H1 (cell line): ENCODE data around the gene CFAP141.

ENCODE experiments used
- CBX8 ChIP-seq: fragments of 300-800, 300-1000 bp; sonication (generic); IDR thresholded peaks from 2 replicates; pipeline ENCODE4 v1.7.1; 2016; ENCODE audit warnings: low read depth, low read length, borderline replicate concordance
- CREB1 ChIP-seq: IDR thresholded peaks from 2 replicates; pipeline ENCODE4 v1.6.1; 2012; ENCODE audit warnings: inconsistent platforms
- EP300 ChIP-seq, 2 experiments: IDR thresholded peaks; 1 replicate in 1 of 2; 2 replicates in 1 of 2; pipeline ENCODE4 v1.6.1; 2011 to 2012; ENCODE audit warnings: low read depth in 2 of 2, low read length in 2 of 2, mild to moderate bottlenecking in 2 of 2, borderline replicate concordance in 1 of 2, inconsistent platforms in 1 of 2, moderate library complexity in 1 of 2
- HDAC2 ChIP-seq, 2 experiments: fragments of 300-600 bp in 1 of 2; sonication (generic) in 1 of 2; IDR thresholded peaks; 2 replicates each; pipeline ENCODE4 v1.6.1; 2011 to 2012; ENCODE audit warnings: low read depth in 2 of 2, low read length in 2 of 2, mild to moderate bottlenecking in 2 of 2, moderate library complexity in 2 of 2, borderline replicate concordance in 1 of 2, inconsistent platforms in 1 of 2
- KDM1A ChIP-seq: fragments of 200-600, 300-600 bp; sonication (generic); IDR thresholded peaks from 2 replicates; pipeline ENCODE4 v1.7.1; 2016; ENCODE audit warnings: mild to moderate bottlenecking, low read length, borderline replicate concordance
- POLR2A ChIP-seq, 2 experiments: IDR thresholded peaks; 1 replicate in 1 of 2; 2 replicates in 1 of 2; pipeline ENCODE4 v1.6.1; 2011; ENCODE audit warnings: low read depth in 2 of 2, low read length in 2 of 2, mild to moderate bottlenecking in 2 of 2; ENCODE audit errors: control extremely low read depth in 1 of 2
- RXRA ChIP-seq: IDR thresholded peaks from 2 replicates; pipeline ENCODE4 v1.6.1; 2011; ENCODE audit warnings: low read depth, mild to moderate bottlenecking, low read length, moderate library complexity; ENCODE audit not compliant: insufficient read depth
- TBP ChIP-seq: IDR thresholded peaks from 2 replicates; pipeline ENCODE4 v1.6.1; 2011; ENCODE audit warnings: low read depth, low read length, improper control_type of control experiment
- TF ChIP-seq, protein P1 (sequence below), 3 experiments: IDR thresholded peaks; 1 replicate in 2 of 3; 2 replicates in 1 of 3; pipeline versions ENCODE4 v1.5.1 to v1.6.1; 2011; ENCODE audit warnings: low read length in 3 of 3, mild to moderate bottlenecking in 3 of 3, inconsistent platforms in 2 of 3, low read depth in 1 of 3, moderate library complexity in 1 of 3; ENCODE audit not compliant: insufficient read depth in 1 of 3; ENCODE audit errors: control extremely low read depth in 1 of 3
- TF ChIP-seq, protein P2 (sequence below): IDR thresholded peaks from 2 replicates; pipeline ENCODE4 v1.6.1; 2012; ENCODE audit warnings: inconsistent platforms

DNA sequence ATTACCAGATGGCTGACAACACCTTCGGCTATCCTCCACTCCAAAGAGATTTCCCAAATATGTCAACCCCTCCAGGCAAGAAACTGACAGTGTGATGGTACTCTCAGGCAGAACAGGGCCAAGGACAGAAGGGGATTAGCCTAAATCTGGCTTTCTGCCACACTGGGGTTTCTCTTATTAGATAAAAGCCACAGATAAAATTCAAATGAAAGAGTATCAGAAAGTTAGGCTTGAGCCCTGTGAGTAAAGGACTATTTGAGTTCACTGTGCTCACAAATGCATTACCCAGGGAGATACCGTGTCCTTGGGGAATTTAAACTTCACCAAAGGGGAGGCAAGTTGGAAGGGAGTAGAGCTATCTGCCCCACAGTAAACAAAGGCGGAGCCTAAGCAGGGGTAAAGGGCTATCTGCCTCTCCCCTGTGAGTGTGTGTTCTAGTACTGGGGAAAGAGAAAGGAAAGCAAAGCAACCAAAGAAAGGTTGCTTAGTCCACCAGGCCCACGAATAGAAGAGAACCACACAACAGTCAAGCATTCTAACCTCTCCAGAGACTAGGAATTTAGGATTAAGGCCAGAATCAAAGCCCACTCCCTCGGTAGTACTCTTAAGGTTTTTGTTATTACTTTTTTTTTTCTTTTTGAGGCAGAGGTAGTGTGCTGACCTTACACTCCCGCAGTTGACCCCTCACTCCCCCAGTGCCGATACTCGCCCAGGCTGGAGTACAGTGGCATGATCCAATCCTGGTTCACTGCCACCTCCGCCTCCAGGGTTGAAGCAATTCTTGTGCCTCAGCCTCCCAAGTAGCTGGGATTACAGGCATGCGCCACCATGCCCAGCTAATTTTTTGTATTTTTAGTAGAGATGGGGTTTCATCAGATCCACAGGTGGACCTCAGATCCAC, 27.0 kb downstream of the CFAP141 start:
- TF ChIP-seq EP300 (IDR thresholded peaks at IDR 0.05; ENCODE audit: borderline replicate concordance in 1 of 2, low read depth in 2 of 2, low read length in 2 of 2) (no peak), HDAC2 (IDR thresholded peaks at IDR 0.05; ENCODE audit: borderline replicate concordance in 1 of 2, low read depth in 2 of 2, low read length in 2 of 2) (no peak), CBX8 (no peak), POLR2A (IDR thresholded peaks at IDR 0.05; ENCODE audit: control extremely low read depth in 1 of 2, low read depth in 2 of 2, low read length in 2 of 2) (no peak), TBP (no peak), KDM1A (no peak), CREB1 (no peak), RXRA (no peak)
- TF ChIP-seq, protein P1, sequence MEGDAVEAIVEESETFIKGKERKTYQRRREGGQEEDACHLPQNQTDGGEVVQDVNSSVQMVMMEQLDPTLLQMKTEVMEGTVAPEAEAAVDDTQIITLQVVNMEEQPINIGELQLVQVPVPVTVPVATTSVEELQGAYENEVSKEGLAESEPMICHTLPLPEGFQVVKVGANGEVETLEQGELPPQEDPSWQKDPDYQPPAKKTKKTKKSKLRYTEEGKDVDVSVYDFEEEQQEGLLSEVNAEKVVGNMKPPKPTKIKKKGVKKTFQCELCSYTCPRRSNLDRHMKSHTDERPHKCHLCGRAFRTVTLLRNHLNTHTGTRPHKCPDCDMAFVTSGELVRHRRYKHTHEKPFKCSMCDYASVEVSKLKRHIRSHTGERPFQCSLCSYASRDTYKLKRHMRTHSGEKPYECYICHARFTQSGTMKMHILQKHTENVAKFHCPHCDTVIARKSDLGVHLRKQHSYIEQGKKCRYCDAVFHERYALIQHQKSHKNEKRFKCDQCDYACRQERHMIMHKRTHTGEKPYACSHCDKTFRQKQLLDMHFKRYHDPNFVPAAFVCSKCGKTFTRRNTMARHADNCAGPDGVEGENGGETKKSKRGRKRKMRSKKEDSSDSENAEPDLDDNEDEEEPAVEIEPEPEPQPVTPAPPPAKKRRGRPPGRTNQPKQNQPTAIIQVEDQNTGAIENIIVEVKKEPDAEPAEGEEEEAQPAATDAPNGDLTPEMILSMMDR (IDR thresholded peaks at IDR 0.05; ENCODE audit: control extremely low read depth in 1 of 3, insufficient read depth in 1 of 3, low read depth in 1 of 3, low read length in 3 of 3) = no peak
- TF ChIP-seq, protein P2, sequence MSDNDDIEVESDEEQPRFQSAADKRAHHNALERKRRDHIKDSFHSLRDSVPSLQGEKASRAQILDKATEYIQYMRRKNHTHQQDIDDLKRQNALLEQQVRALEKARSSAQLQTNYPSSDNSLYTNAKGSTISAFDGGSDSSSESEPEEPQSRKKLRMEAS = no peak
